ENCODE data around the gene PRDM5. TPM values are rescaled to one million over a fixed set of nuclear protein-coding genes. Genes with fewer than 3 reads are reported as not detected.

PRDM5 gene
- total and polyA plus RNA-seq, 3 donors from 2014 or later = 8.2 to 21.9 (median 19.1) TPM

GRCh38 chr4:120812216-120812615, 110.3 kb downstream of the PRDM5 start:
- intact Hi-C loops (cut with DNase I; ENCODE audit: low total_unique reads) = no loop called here
- Histone ChIP-seq H3K4me1 (no peaks in the 10 kb centered on the region), H3K36me3 (ENCODE audit: low read depth, missing control alignments) (no peaks in the 10 kb centered on the region), H3K27ac (no peak overlapping the region), H3K4me3 (no peak overlapping the region), H3K27me3 (no peaks in the 10 kb centered on the region), H3K9me3 (no peaks in the 10 kb centered on the region)
- WGBS, 2 donors = 63 to 76% methylated on average over 2 of the region's 2 CpGs
- TF ChIP-seq POLR2A (IDR thresholded peaks at IDR 0.05) (no peak), CTCF (IDR thresholded peaks at IDR 0.05) (no peak)
- DNase-seq = no peak

- no peak overlapping the region for H3K4me3 ChIP-seq
- H3K9me3 ChIP-seq = no peaks in the 10 kb centered on the region
- no peaks in the 10 kb centered on the region for H3K4me1 ChIP-seq
- TF ChIP-seq CTCF (IDR thresholded peaks at IDR 0.05) (peak in 1 of 3 experiments; percentile 43), POLR2A (IDR thresholded peaks at IDR 0.05) (no peak)
- H3K36me3 ChIP-seq (ENCODE audit: low read depth, missing control alignments) = no peaks in the 10 kb centered on the region
- no peaks in the 10 kb centered on the region for H3K27me3 ChIP-seq
- intact Hi-C loops (cut with DNase I; ENCODE audit: low total_unique reads) = no loop called here
- no peak for DNase-seq
- WGBS, 2 donors = 94 to 100% methylated on average over 1 of the region's 1 CpG
- no peak overlapping the region for H3K27ac ChIP-seq
These were observed 113.0 kb downstream of the PRDM5 start for GRCh38 chr4:120809518-120809917.

- H3K4me1 ChIP-seq = no peaks in the 10 kb centered on the region
- no peaks in the 10 kb centered on the region for H3K9me3 ChIP-seq
- DNase-seq = no peak
- H3K4me3 ChIP-seq = no peak overlapping the region
- H3K27ac ChIP-seq = no peak overlapping the region
- WGBS, 2 donors = 88 to 100% methylated on average over 3 to 24 of the region's 24 CpGs
- H3K36me3 ChIP-seq (ENCODE audit: low read depth, missing control alignments) = no peaks in the 10 kb centered on the region
- intact Hi-C loops (cut with DNase I; ENCODE audit: low total_unique reads) = no loop called here
- TF ChIP-seq POLR2A (IDR thresholded peaks at IDR 0.05) (no peak), CTCF (IDR thresholded peaks at IDR 0.05) (no peak)
- H3K27me3 ChIP-seq = no peaks in the 10 kb centered on the region
These were observed 113.9 kb downstream of the PRDM5 start for GRCh38 chr4:120808475-120809141.

- no peak for DNase-seq
These were observed 121.3 kb downstream of the PRDM5 start for GRCh38 chr4:120801137-120801758.

More at GRCh38 chr4:120801137-120801758, 121.3 kb downstream of the PRDM5 start:
- no peaks in the 10 kb centered on the region for H3K9me3 ChIP-seq
- no peaks in the 10 kb centered on the region for H3K36me3 ChIP-seq (ENCODE audit: low read depth, missing control alignments)
- no peaks in the 10 kb centered on the region for H3K27me3 ChIP-seq
- WGBS, 2 donors = 61 to 68% methylated on average over 5 of the region's 5 CpGs
- H3K4me3 ChIP-seq = no peak overlapping the region
- no peaks in the 10 kb centered on the region for H3K4me1 ChIP-seq
- intact Hi-C loops (cut with DNase I; ENCODE audit: low total_unique reads) = no loop called here
- no peak overlapping the region for H3K27ac ChIP-seq
- TF ChIP-seq CTCF (IDR thresholded peaks at IDR 0.05) (no peak), POLR2A (IDR thresholded peaks at IDR 0.05) (no peak)

Measured in testis (tissue), 3 donors.